AG09319 (cell line): ENCODE data around the gene BCL2L2.
A peak's percentile ranks its signal among the peaks of the same experiment; 100 is the strongest.
"Not testable (repeated sequence)": the region's sequence is repeated elsewhere in the genome, so short reads cannot be mapped to it uniquely, and the experiment has no call there.

ENCODE experiments used
- DNase-seq: peaks from one replicate; pipeline ENCODE4 v3.0.0-alpha.2; 2010; ENCODE audit warnings: low read depth; ENCODE audit errors: extremely low read depth
- TF ChIP-seq, protein P1 (sequence below): IDR thresholded peaks from 2 replicates; pipeline ENCODE4 v1.5.1; 2011; ENCODE audit warnings: low read depth, mild to moderate bottlenecking, inconsistent platforms, low read length, moderate library complexity

BCL2L2 gene

DNA sequence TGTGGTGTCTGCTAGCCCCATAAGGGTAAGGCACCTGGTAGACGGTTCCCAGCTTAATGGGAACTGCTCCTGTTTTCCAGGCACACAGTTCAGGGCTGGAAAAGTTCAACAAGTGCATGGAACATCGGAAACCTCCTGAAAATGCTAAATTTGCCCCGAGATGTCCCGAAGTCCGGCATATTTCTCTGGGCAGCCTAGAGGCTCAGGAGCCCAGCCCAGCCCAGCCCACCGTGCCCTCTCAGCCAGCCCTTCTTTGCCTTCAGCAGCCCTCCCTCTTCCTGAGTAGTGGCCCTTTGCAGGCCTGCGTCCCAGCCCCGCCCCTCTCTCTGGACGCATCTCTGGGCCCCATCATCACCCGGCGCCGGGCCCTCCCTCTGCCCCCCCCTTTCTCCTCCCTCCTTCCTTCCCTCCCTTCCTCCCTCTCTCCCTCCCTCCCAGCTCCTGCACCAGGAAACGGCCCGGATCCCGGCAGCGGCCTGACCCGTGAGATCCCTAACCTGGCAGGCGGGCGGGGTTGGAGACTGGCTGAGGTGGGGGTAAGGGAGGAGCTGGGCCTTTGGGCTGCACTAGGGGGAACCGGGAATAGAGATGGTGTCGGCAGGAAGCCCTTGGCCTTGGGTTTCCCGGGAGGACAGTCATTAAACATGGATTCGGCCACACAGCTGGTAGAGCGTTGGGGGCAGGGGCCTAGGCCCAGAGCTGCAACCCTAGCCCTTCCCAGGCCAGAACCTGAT, at the start of gene BCL2L2:
TSS of gene BCL2L2 (plus strand) at position 422 of the 734 bp plus-strand sequence. CDS start 935 bp downstream, outside the sequence.
- TF ChIP-seq, protein P1, sequence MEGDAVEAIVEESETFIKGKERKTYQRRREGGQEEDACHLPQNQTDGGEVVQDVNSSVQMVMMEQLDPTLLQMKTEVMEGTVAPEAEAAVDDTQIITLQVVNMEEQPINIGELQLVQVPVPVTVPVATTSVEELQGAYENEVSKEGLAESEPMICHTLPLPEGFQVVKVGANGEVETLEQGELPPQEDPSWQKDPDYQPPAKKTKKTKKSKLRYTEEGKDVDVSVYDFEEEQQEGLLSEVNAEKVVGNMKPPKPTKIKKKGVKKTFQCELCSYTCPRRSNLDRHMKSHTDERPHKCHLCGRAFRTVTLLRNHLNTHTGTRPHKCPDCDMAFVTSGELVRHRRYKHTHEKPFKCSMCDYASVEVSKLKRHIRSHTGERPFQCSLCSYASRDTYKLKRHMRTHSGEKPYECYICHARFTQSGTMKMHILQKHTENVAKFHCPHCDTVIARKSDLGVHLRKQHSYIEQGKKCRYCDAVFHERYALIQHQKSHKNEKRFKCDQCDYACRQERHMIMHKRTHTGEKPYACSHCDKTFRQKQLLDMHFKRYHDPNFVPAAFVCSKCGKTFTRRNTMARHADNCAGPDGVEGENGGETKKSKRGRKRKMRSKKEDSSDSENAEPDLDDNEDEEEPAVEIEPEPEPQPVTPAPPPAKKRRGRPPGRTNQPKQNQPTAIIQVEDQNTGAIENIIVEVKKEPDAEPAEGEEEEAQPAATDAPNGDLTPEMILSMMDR, result no peak
- DNase-seq, result peak; percentile 68

- TF ChIP-seq, protein P1, result no peak
- DNase-seq, result no peak
Observed at GRCh38 chr14:23258256-23258655, 48.4 kb upstream of the BCL2L2 start.

GRCh38 chr14:23259426-23259825, 47.2 kb upstream of the BCL2L2 start:
- TF ChIP-seq, protein P1, result no peak
- DNase-seq, result no peak

- not testable (repeated sequence) for DNase-seq
Observed at GRCh38 chr14:23260849-23261248, 45.8 kb upstream of the BCL2L2 start.

- TF ChIP-seq, protein P1, result no peak
- DNase-seq, result no peak
Observed at GRCh38 chr14:23269193-23269592, 37.4 kb upstream of the BCL2L2 start.

GRCh38 chr14:23275412-23275811, 31.2 kb upstream of the BCL2L2 start:
- TF ChIP-seq, protein P1, result no peak
- DNase-seq, result no peak

GRCh38 chr14:23277189-23277588, 29.4 kb upstream of the BCL2L2 start:
- TF ChIP-seq, protein P1, result no peak
- no peak for DNase-seq

GRCh38 chr14:23277928-23278327, 28.7 kb upstream of the BCL2L2 start:
- DNase-seq, result not testable (repeated sequence)
